Measurements from ENCODE around the gene KLF5. TPM values are rescaled to one million over a fixed set of nuclear protein-coding genes. Genes with fewer than 3 reads are reported as not detected.
"Not testable (repeated sequence)": the region's sequence is repeated elsewhere in the genome, so short reads cannot be mapped to it uniquely, and the experiment has no call there.

KLF5 gene
- total and polyA plus RNA-seq, 7 donors = 8.0 to 48.2 (median 11.6) TPM

DNA sequence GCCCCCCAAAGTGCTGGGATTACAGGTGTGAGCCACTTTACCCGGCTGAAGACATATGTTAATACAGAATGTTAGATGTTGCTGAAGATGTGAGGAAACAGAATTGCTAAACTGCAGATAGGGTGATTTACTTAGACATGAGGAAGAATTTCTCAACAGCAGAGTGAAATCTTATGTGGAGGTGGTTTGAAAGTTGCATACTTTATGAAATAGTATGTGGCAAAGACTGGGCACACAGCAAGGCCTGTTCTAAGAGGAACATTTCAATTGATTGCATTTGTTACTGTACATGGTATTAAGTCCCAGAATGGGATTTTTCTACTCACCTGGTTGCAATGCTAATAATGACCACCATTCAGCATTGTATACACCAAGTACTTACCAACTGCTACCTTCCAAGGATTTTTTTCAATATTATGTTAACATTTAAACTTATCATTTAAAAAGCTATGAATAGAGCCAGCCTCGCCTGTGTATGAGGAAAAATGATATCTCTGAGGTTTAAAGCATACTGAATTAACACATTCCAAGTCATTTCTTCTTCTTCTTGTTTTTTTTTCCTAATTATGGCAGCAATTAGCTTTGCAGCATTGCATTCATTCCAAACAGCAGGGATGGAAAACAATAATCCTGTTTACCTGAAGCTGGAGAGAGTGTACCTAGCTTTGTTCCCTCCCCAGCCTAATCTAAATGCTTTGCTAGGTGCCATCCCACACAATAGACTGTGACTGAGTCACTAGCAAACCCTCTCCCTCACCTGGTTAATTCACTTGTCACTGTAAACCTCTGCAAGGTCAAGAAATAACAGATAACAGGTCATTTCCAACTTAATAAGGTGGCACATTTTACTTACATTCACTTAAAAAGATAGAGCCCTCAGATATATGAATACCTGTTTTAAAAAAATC lies 19.4 kb upstream of the KLF5 start:
- no peaks in the 10 kb centered on the region for H3K9me3 ChIP-seq
- ATAC-seq (no peak), DNase-seq (no peak)
- TF ChIP-seq CTCF (IDR thresholded peaks at IDR 0.05) = no peak
- H3K27ac ChIP-seq = no peak overlapping the region
- H3K4me1 ChIP-seq = no peaks in the 10 kb centered on the region
- no peaks in the 10 kb centered on the region for H3K27me3 ChIP-seq (ENCODE audit: insufficient read depth in 3 of 3, low read length in 2 of 3)
- 85 to 88% (median 85%) methylated on average over 2 of the region's 2 CpGs for WGBS, 3 donors
- H3K36me3 ChIP-seq (ENCODE audit: insufficient read depth in 1 of 2, low read depth in 1 of 2) = no peaks in the 10 kb centered on the region
- intact Hi-C loops (cut with DNase I) = no loop called here
- H3K4me3 ChIP-seq = no peak overlapping the region

GRCh38 chr13:73040484-73040883 lies 18.3 kb upstream of the KLF5 start:
- Histone ChIP-seq H3K36me3 (ENCODE audit: insufficient read depth in 1 of 2, low read depth in 1 of 2) (no peaks in the 10 kb centered on the region), H3K4me3 (no peak overlapping the region), H3K27ac (no peak overlapping the region), H3K27me3 (ENCODE audit: insufficient read depth in 3 of 3, low read length in 2 of 3) (no peaks in the 10 kb centered on the region), H3K4me1 (no peaks in the 10 kb centered on the region), H3K9me3 (no peaks in the 10 kb centered on the region)
- TF ChIP-seq CTCF (IDR thresholded peaks at IDR 0.05) = no peak
- ATAC-seq (no peak), DNase-seq (no peak)
- intact Hi-C loops (cut with DNase I) = no loop called here
- WGBS, 3 donors = 89 to 98% (median 95%) methylated on average over 3 of the region's 3 CpGs

DNA sequence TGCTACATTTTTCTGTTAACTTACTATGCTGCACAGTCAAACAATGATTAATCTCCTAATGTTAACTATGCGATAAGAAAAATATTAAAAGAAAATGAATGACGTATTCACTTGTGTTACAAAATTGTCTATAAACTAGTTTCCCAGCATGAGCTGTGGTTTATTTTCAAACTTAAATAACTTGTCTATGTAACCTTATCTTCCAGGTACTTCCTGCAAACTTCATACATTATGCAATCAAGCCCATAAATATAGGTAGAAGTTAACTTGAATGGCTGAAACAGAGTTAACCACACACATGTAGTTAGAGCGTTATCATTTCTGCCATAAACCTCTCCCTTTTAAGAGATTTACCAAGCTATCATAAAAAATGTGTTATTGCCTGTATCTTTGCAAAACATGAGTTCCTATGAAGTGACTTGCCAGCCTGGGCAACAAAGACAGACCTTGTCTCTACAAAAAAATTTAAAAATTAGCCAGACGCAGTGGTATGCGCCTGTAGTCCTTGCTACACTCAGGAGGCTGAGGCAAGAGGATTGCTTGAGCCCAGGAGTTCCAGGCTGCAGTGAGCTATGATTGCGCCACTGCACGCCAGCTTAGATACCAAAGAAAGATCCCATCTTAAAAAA lies 17.7 kb upstream of the KLF5 start:
- no peaks in the 10 kb centered on the region for H3K27me3 ChIP-seq (ENCODE audit: insufficient read depth in 3 of 3, low read length in 2 of 3)
- H3K36me3 ChIP-seq (ENCODE audit: insufficient read depth in 1 of 2, low read depth in 1 of 2) = no peaks in the 10 kb centered on the region
- H3K27ac ChIP-seq = no peak overlapping the region
- DNase-seq (no peak), ATAC-seq (no peak)
- intact Hi-C loops (cut with DNase I) = no loop called here
- TF ChIP-seq CTCF (IDR thresholded peaks at IDR 0.05) = no peak
- no peaks in the 10 kb centered on the region for H3K9me3 ChIP-seq
- H3K4me3 ChIP-seq = no peak overlapping the region
- 87 to 90% (median 87%) methylated on average over 7 of the region's 7 CpGs for WGBS, 3 donors
- H3K4me1 ChIP-seq = no peaks in the 10 kb centered on the region

DNA sequence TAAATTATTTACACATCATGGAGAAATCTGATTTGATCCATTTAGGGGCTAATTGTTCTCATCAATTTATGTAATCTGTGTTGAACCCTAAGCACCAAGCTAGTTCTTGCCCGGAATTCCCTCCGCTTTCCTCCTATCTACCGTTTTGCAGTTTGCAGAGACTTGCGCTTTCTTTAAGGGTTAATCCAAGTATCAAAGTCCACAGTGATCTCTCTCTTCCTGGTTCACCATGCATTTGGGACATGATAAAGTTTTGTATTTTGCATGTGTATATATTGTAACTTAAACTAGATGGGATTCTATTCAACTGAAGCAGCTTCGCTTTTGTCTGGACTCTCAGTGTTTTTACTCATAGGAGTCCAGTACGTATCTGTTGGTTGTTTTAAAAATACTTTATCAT lies 13.8 kb upstream of the KLF5 start:
- WGBS, 3 donors = 90 to 96% (median 94%) methylated on average over 6 of the region's 6 CpGs
- Histone ChIP-seq H3K4me3 (no peak overlapping the region), H3K27ac (no peak overlapping the region), H3K4me1 (no peaks in the 10 kb centered on the region), H3K27me3 (ENCODE audit: insufficient read depth in 3 of 3, low read length in 2 of 3) (no peaks in the 10 kb centered on the region), H3K9me3 (no peaks in the 10 kb centered on the region), H3K36me3 (ENCODE audit: insufficient read depth in 1 of 2, low read depth in 1 of 2) (no peaks in the 10 kb centered on the region)
- ATAC-seq (no peak), DNase-seq (no peak)
- TF ChIP-seq CTCF (IDR thresholded peaks at IDR 0.05) = no peak
- intact Hi-C loops (cut with DNase I) = no loop called here

- H3K27ac ChIP-seq; H3K27me3 ChIP-seq (ENCODE audit: insufficient read depth in 3 of 3, low read length in 2 of 3); intact Hi-C loops (cut with DNase I); H3K36me3 ChIP-seq (ENCODE audit: insufficient read depth in 1 of 2, low read depth in 1 of 2); H3K4me1 ChIP-seq; H3K9me3 ChIP-seq; ATAC-seq; DNase-seq; H3K4me3 ChIP-seq: not testable (repeated sequence)
- WGBS, 3 donors = 86 to 92% (median 89%) methylated on average over 2 of the region's 2 CpGs
These were observed 10.2 kb upstream of the KLF5 start for GRCh38 chr13:73048615-73049014.

Measured in psoas muscle (tissue), 8 donors.